ENCODE data around the gene TRIM52.
A peak's percentile ranks its signal among the peaks of the same experiment; 100 is the strongest.
"Not testable (repeated sequence)": the region's sequence is repeated elsewhere in the genome, so short reads cannot be mapped to it uniquely, and the experiment has no call there.

Gene TRIM52

DNA sequence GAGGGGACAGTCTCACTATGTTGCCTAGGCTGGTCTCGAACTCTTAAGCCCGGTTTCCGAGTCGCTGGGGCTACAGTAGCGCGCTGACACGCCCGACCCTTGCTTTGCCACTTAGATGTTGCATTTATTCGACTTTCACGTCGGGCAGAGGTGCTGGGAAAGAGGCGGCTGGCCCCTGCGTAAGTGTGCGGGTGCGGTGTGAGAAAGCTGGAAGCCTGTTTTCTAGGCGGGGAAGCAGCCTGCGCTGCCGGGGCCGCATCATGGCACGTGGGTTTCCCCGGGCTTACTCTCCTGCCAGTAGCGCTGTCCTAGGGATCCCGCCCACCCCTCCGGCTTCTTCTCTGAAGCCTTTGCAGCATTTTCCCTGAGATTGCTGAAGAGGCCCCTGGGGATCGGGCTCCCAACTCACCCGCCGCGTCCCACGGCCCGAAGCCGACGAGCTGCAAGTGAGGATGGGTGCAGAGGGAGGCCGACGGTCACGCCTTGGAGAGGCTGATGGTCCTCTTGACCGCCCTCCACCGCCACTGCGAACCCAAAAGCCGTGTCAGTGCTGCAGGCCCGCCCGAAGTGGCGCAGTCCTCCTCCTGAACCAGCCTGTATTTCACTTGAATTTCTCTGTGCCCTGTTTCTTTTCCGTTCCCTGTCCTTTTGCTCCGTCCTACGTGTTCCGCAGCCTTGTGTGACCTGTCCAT, 43.7 kb downstream of the TRIM52 start:
- Histone ChIP-seq H3K27ac (replicated peaks) (peak overlapping the region; percentile 1; the same call in 1 of the 2 replicates), H3K27me3 (ENCODE audit: insufficient read depth, poor library complexity, severe bottlenecking) (no peaks in the 10 kb centered on the region), H3K4me3 (replicated peaks; ENCODE audit: insufficient read depth, low read length) (peak overlapping the region; percentile 51)
- DNase-seq (ENCODE audit: low read depth in 1 of 2, low spot score in 1 of 2), result peak in 1 of 2 experiments; percentile 75
- TF ChIP-seq POLR2AphosphoS5 (IDR thresholded peaks at IDR 0.05; ENCODE audit: low read depth) (no peak), CTCF (IDR thresholded peaks at IDR 0.05; ENCODE audit: insufficient read depth, low read length) (peak; percentile 9), SPI1 (IDR thresholded peaks at IDR 0.05; ENCODE audit: borderline replicate concordance, low read depth) (no peak), GABPA (IDR thresholded peaks at IDR 0.05; ENCODE audit: low read depth) (no peak), REST (IDR thresholded peaks at IDR 0.05; ENCODE audit: insufficient replicate concordance, low read depth) (no peak)

GRCh38 chr5:181215997-181216989, 44.6 kb downstream of the TRIM52 start:
- peak in 1 of 2 experiments; percentile 62 for DNase-seq (ENCODE audit: low read depth in 1 of 2, low spot score in 1 of 2)
- H3K27me3 ChIP-seq (ENCODE audit: insufficient read depth, poor library complexity, severe bottlenecking), result no peaks in the 10 kb centered on the region
- H3K27ac ChIP-seq (replicated peaks), result peak overlapping the region; percentile 2
- peak overlapping the region; percentile 51 for H3K4me3 ChIP-seq (replicated peaks; ENCODE audit: insufficient read depth, low read length)
- TF ChIP-seq GABPA (IDR thresholded peaks at IDR 0.05; ENCODE audit: low read depth), result no peak
- no peak for TF ChIP-seq CTCF (IDR thresholded peaks at IDR 0.05; ENCODE audit: insufficient read depth, low read length)
- no peak for TF ChIP-seq SPI1 (IDR thresholded peaks at IDR 0.05; ENCODE audit: borderline replicate concordance, low read depth)

DNA sequence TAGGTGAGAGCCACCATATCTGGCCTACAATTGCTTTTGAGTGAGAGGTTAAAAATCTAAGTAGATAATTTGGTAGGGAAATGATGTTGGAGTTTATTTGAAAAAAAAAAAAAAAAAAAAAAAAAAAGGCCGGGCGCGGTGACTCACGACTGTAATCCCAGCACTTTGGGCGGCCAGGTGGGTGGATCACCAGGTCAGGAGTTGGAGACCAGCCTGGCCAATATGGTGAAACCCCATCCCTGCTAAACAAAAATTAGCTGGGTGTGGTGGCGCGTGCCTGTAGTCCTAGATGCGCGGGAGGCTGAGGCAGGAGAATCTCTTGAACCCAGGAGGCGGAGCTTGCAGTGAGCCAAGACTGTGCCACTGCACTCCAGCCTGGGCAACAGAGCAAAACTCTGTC, 46.7 kb downstream of the TRIM52 start:
- H3K27me3 ChIP-seq (ENCODE audit: insufficient read depth, poor library complexity, severe bottlenecking); H3K27ac ChIP-seq (replicated peaks); DNase-seq (ENCODE audit: low read depth in 1 of 2, low spot score in 1 of 2); H3K4me3 ChIP-seq (replicated peaks; ENCODE audit: insufficient read depth, low read length): not testable (repeated sequence)

DNA sequence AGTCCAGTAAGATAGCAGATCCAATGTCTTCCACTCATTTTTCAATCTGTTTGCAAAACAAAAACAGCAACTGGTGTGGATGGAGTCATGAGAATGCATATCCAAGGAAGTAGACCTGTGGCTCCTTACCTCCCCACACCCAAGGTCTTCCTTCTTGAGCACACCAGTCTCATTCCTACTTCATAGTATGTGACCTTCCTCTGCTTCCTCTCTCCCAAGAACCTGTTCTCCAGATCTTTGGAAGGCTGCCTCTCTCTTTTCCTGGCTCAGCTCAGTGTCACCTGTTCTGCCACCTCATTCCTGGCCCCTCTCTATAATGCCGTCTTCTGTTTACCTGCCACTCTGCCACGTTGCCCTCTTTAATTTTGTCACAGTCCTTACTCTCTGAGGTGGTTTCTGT, 48.0 kb downstream of the TRIM52 start:
- Histone ChIP-seq H3K4me3 (replicated peaks; ENCODE audit: insufficient read depth, low read length) (no peak overlapping the region), H3K27ac (replicated peaks) (no peak overlapping the region), H3K27me3 (ENCODE audit: insufficient read depth, poor library complexity, severe bottlenecking) (no peaks in the 10 kb centered on the region)
- no peak for DNase-seq (ENCODE audit: low read depth in 1 of 2, low spot score in 1 of 2)
- TF ChIP-seq CTCF (IDR thresholded peaks at IDR 0.05; ENCODE audit: insufficient read depth, low read length) (no peak), GABPA (IDR thresholded peaks at IDR 0.05; ENCODE audit: low read depth) (no peak), POLR2AphosphoS5 (IDR thresholded peaks at IDR 0.05; ENCODE audit: low read depth) (no peak), REST (IDR thresholded peaks at IDR 0.05; ENCODE audit: insufficient replicate concordance, low read depth) (no peak), SPI1 (IDR thresholded peaks at IDR 0.05; ENCODE audit: borderline replicate concordance, low read depth) (no peak)

All from HL-60 (cell line).